PC-3 (cell line): ENCODE measurements around the gene TPRN. TPM values are rescaled to one million over a fixed set of nuclear protein-coding genes. Genes with fewer than 3 reads are reported as not detected.

ENCODE experiments used
- ATAC-seq: fragments of 200-7000 bp; cut with Tn5 transposase; 2 replicates; pipeline ENCODE4 v1.9.1; 2020; ENCODE audit warnings: mild to moderate bottlenecking, moderate library complexity
- BruUV-seq: library from RNA; stranded (reverse); fragments of 400-500 nt; replicated peaks from 2 replicates; lab custom pipeline; 2021; lab: Mats Ljungman, UMichigan
- CTCF ChIA-PET: fragments of 300-600 bp; sonication (Branson Sonifier 250); formaldehyde crosslinking; loops from one replicate; lab custom pipeline; 2022; ENCODE audit warnings: antibody characterized with exemption; lab: Charles Lee
- POLR2A ChIA-PET: fragments of 300-600 bp; sonication (Branson Sonifier 250); formaldehyde crosslinking; loops from one replicate; lab custom pipeline; 2022; ENCODE audit warnings: antibody characterized with exemption; ENCODE audit not compliant: unreplicated experiment; lab: Charles Lee
- DNase-seq: peaks from one replicate; pipeline ENCODE4 v3.0.0-alpha.2; 2015
- H2AFZ ChIP-seq: fragments of 300-600 bp; sonication (generic); 2 replicates; pipeline ENCODE4 v1.6.0; 2016; ENCODE audit warnings: antibody characterized with exemption, low read length
- H3F3A ChIP-seq: fragments of 300-600 bp; sonication (generic); one replicate; pipeline ENCODE4 v1.6.0; 2017; ENCODE audit warnings: antibody characterized with exemption, low read length, control low read depth, mild to moderate bottlenecking; ENCODE audit not compliant: unreplicated experiment
- H3K27ac ChIP-seq: fragments of 300-600 bp; sonication (generic); 2 replicates; pipeline ENCODE4 v1.5.1; 2016; ENCODE audit warnings: mild to moderate bottlenecking, low read length
- H3K27me3 ChIP-seq: fragments of 300-600 bp; sonication (generic); 2 replicates; pipeline ENCODE4 v1.6.1; 2016; ENCODE audit warnings: low read length, mixed read lengths
- H3K36me3 ChIP-seq: fragments of 300-600 bp; sonication (generic); 2 replicates; pipeline ENCODE4 v1.6.1; 2016; ENCODE audit warnings: low read depth, mixed run types, low read length, mixed read lengths
- H3K4me1 ChIP-seq: fragments of 300-600 bp; sonication (generic); 2 replicates; pipeline ENCODE4 v1.5.1; 2016; ENCODE audit warnings: low read length; ENCODE audit not compliant: insufficient read depth
- H3K4me2 ChIP-seq: fragments of 300-600 bp; sonication (generic); 2 replicates; pipeline ENCODE4 v1.6.0; 2016; ENCODE audit warnings: low read length
- H3K4me3 ChIP-seq: fragments of 300-600 bp; sonication (generic); 2 replicates; pipeline ENCODE4 v1.5.1; 2016; ENCODE audit warnings: mild to moderate bottlenecking, low read length, mixed read lengths
- H3K79me2 ChIP-seq: fragments of 300-600 bp; sonication (generic); 2 replicates; pipeline ENCODE4 v1.6.1; 2017; ENCODE audit warnings: low read length, mixed read lengths
- H3K9ac ChIP-seq: fragments of 300-600 bp; sonication (generic); 2 replicates; pipeline ENCODE4 v1.6.0; 2016; ENCODE audit warnings: mild to moderate bottlenecking, low read length
- H3K9me2 ChIP-seq: fragments of 300-600 bp; sonication (generic); replicated peaks from 2 replicates; pipeline ENCODE4 v1.6.1; 2016; ENCODE audit warnings: mixed run types, low read length, mixed read lengths
- H3K9me3 ChIP-seq: fragments of 300-600 bp; sonication (generic); 2 replicates; pipeline ENCODE4 v1.6.1; 2016; ENCODE audit warnings: low read length, mixed read lengths
- H4K20me1 ChIP-seq: fragments of 300-600 bp; sonication (generic); 2 replicates; pipeline ENCODE4 v1.6.1; 2016; ENCODE audit warnings: low read length, mixed read lengths
- EZH2 ChIP-seq: fragments of 300-600 bp; sonication (generic); IDR thresholded peaks from one replicate; pipeline ENCODE4 v1.6.1; 2017; ENCODE audit warnings: antibody characterized with exemption, mild to moderate bottlenecking, low read length; ENCODE audit not compliant: unreplicated experiment
- EZH2phosphoT487 ChIP-seq: fragments of 300-600 bp; sonication (generic); IDR thresholded peaks from 2 replicates; pipeline ENCODE4 v1.6.1; 2018; ENCODE audit warnings: mild to moderate bottlenecking, antibody characterized with exemption, low read length, borderline replicate concordance
- intact Hi-C: fragments of 100-400 bp; cut with micrococcal nuclease; formaldehyde crosslinking; loops from 2 replicates; pipeline ENCODE4 v1.9.0; 2023
- total RNA-seq: library from RNA; depleted of rRNA; stranded (reverse); fragments of >200 nt; gene quantifications from 2 replicates; pipeline ENCODE4 v1.2.3, GENCODE V29; 2014
- TF ChIP-seq, protein P1 (sequence below): fragments of 300-600 bp; sonication (generic); conservative IDR thresholded peaks from 2 replicates; pipeline ENCODE4 v1.5.1; 2017; ENCODE audit warnings: antibody characterized with exemption, low read depth, mild to moderate bottlenecking, low read length

The TPRN gene
- total RNA-seq, 1 experiment from 2014 or later, result 11.3 TPM

DNA sequence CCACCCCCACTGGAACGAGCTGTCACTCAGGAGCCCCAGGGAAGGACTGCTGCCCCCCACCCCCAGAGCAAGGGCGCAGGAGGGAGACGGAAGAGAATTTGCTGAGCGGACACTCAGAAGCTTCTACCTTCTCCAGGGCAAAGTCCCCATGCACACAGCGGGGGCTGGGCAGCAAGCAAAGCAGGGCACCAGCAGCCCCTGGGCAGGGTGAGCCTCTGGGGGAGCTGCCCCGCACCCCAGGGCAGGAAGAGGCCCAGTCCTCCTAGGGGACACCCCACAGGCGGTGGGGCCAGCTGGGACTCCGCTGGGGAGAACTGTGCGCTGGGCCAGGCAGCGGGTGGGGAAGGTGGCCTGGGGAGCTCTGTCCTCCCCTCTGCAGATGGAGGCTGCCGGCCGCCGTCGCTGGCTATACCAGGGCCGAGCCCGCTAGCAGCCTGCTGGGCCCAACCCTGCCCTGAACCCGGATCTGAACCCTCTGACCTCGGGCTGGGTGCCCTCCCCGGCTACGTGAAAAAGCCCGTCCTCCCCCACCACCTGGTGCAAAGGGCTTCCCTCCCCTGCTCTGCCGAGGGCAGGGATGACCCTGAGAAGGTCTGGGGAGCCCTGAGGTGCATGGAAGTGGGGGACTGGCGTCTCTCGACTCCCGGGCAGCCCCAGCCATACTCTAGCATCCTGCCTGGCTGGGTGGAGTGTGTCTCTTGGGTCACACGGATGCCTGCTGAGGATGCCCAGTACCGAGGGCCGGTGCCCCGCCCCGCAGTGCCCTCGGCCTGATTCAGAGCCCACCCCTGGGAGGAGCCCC is 29.6 kb upstream of the TPRN start:
- ATAC-seq, result no peak
- H4K20me1 ChIP-seq, result no peaks in the 10 kb centered on the region
- H3K36me3 ChIP-seq, result no peaks in the 10 kb centered on the region
- DNase-seq, result no peak
- H3K79me2 ChIP-seq, result peaks cover 9% of the 10 kb centered on the region
- no peaks in the 10 kb centered on the region for H3K27me3 ChIP-seq
- H3K4me1 ChIP-seq, result peaks cover 29% of the 10 kb centered on the region
- ChIA-PET POLR2A (interaction anchor here (0.6 kb wide), 1 partner anchor 166 kb away, joined by 3 read pairs; no protein-coding TSS in a partner anchor), CTCF (no interaction called here)
- H2AFZ ChIP-seq, result no peak overlapping the region
- no peaks in the 10 kb centered on the region for H3K9me3 ChIP-seq
- H3K9me2 ChIP-seq, result no peaks in the 10 kb centered on the region
- TF ChIP-seq EZH2 (no peak), EZH2phosphoT487 (no peak)
- TF ChIP-seq, protein P1, sequence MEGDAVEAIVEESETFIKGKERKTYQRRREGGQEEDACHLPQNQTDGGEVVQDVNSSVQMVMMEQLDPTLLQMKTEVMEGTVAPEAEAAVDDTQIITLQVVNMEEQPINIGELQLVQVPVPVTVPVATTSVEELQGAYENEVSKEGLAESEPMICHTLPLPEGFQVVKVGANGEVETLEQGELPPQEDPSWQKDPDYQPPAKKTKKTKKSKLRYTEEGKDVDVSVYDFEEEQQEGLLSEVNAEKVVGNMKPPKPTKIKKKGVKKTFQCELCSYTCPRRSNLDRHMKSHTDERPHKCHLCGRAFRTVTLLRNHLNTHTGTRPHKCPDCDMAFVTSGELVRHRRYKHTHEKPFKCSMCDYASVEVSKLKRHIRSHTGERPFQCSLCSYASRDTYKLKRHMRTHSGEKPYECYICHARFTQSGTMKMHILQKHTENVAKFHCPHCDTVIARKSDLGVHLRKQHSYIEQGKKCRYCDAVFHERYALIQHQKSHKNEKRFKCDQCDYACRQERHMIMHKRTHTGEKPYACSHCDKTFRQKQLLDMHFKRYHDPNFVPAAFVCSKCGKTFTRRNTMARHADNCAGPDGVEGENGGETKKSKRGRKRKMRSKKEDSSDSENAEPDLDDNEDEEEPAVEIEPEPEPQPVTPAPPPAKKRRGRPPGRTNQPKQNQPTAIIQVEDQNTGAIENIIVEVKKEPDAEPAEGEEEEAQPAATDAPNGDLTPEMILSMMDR, result no peak
- no peak overlapping the region for H3K27ac ChIP-seq
- no peaks in the 10 kb centered on the region for H3F3A ChIP-seq
- no peak overlapping the region for H3K4me2 ChIP-seq
- intact Hi-C loops, result loop anchor here (5.0 kb wide), 2 partner anchors 43 to 113 kb away; partner anchors contain the start of genes ANAPC2 and SSNA1
- no peak overlapping the region for H3K9ac ChIP-seq
- no TSS peak for BruUV-seq
- no peak overlapping the region for H3K4me3 ChIP-seq

DNA sequence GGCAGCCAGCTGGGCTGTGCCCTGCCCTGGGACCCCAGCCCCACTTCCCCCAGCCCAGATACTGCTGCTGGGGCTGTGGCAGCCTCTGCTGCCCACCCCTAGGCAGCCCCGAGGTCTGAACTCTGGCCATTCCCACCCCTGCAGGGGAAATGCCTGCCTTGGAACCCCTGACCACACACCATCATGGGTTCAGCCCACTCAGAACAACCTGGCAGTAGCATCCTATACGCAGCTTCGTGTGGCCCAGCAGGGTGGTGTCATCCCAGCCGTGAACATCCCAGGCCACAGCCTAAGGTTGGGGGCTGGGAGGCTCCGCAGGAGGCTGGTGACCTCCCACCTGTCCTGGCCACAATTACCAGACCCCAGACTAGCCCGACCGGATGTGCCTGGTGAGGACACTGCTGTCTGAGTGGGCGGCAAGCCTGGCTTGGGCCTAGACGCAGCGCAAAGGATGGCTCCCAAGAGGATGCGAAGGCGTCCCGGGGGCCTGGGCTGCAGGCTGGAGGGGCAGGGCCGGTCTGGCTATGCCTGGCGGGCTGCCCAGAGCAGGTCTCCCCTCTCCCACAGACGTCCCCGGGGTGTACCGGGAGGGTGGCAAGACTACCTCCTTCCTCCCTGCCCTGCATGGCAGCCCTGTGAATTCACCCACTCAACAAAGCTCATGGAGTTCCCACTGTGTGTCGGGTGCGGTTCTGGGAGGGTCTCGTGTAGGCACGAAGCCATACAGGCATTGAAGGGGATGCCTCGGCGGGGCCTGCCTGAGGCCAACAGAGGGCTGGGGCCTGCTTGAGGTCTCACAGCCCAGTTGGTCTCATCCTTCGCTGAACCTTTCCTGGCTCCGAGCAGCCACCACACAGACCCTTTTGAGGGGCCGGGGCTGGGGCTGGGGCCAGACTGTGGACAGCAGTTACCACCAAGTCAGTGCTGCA is 28.7 kb upstream of the TPRN start:
- no peak overlapping the region for H3K27ac ChIP-seq
- H3K79me2 ChIP-seq, result peaks cover 14% of the 10 kb centered on the region
- H4K20me1 ChIP-seq, result no peaks in the 10 kb centered on the region
- 0 out of 2 replicates have a peak overlapping the region, but pooled peaks have one; percentile 57 for H3K4me2 ChIP-seq
- no peak overlapping the region for H3K4me3 ChIP-seq
- no peaks in the 10 kb centered on the region for H3K9me3 ChIP-seq
- CTCF ChIA-PET, result interaction anchor here (0.5 kb wide), 1 partner anchor 28 kb away, joined by 4 read pairs; no protein-coding TSS in a partner anchor
- DNase-seq (no peak), ATAC-seq (no peak)
- peaks cover 35% of the 10 kb centered on the region for H3K4me1 ChIP-seq
- no peak overlapping the region for H2AFZ ChIP-seq
- intact Hi-C loops, result loop anchor here (5.0 kb wide), 2 partner anchors 42 to 112 kb away; partner anchors contain the start of genes ANAPC2 and SSNA1
- H3K9ac ChIP-seq, result no peak overlapping the region
- no peaks in the 10 kb centered on the region for H3F3A ChIP-seq
- no TSS peak for BruUV-seq
- no peaks in the 10 kb centered on the region for H3K36me3 ChIP-seq
- H3K9me2 ChIP-seq, result no peaks in the 10 kb centered on the region
- no peaks in the 10 kb centered on the region for H3K27me3 ChIP-seq
- TF ChIP-seq, protein P1, result no peak
- no peak for TF ChIP-seq EZH2phosphoT487
- TF ChIP-seq EZH2, result no peak
- POLR2A ChIA-PET, result no interaction called here
